OCI-M2 (cell line): ENCODE measurements around the gene SLC6A11.

ENCODE experiments used
- DNase-seq: peaks from one replicate; lab custom pipeline; 2025; ENCODE audit not compliant: unreplicated experiment; lab: John Stamatoyannopoulos, UW

The SLC6A11 gene

DNA sequence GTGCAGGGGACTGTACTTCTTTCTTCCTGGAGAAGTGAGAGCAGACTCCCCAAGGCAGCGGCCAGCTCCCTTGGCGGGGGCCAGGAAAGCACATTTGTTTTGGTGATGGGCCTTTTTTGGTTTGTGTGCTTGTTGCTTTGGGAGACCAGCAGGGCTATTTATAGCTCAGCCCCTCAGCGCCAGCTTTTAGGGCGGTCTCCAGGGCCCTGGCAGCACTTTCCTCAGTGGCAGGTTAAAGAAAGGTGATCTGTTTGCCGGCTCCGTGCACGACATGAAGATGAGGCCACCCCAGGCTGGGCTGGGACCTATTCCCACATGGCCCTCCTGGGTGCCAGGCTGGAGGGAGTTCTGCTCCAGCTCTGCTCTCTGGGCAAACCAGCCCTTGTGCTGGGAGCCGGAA lies 21.8 kb downstream of the SLC6A11 start:
- DNase-seq, result no peak

DNA sequence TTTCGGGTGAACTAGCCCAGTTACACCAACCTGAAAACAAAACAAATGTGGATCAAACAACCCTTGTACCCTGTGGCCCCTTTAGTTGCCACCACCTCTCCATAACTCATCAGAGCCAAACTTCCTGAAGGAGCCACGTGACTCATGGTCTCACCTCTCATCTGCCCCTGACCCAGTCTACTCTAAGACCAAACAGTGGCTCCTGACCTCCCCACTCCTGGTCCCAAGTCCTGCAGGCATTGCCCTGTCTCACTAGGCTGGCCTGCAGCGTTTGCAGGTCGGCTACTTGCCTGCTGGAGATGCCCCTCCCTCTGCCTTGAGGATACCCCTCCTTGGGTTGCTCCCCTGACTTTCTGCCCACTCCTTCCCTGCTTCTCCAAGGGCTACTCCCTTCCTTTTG lies 23.1 kb downstream of the SLC6A11 start:
- DNase-seq, result no peak

- no peak for DNase-seq
These were observed 25.1 kb downstream of the SLC6A11 start for GRCh38 chr3:10841100-10841499.

DNA sequence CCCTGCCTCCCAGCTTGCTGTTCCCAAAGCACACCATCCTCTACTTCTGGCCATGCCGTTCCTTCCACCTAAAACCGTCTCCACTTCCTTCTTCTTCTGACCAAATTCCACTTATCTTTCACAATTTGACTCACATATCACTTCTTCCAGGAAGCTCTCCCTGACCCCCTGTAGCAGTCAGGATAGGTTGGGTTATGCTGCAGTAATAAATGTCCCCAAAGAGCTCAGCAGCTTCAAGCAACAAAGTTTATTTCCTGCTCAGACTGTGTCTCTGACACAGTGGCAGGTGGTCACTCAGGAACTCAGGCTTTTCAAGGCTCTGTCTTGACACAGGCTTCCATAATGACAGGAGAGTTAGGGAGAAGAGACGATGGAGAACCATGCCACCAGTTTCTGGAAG lies 27.4 kb downstream of the SLC6A11 start:
- no peak for DNase-seq

- DNase-seq, result no peak
These were observed 29.2 kb downstream of the SLC6A11 start for GRCh38 chr3:10845001-10845761.

DNA sequence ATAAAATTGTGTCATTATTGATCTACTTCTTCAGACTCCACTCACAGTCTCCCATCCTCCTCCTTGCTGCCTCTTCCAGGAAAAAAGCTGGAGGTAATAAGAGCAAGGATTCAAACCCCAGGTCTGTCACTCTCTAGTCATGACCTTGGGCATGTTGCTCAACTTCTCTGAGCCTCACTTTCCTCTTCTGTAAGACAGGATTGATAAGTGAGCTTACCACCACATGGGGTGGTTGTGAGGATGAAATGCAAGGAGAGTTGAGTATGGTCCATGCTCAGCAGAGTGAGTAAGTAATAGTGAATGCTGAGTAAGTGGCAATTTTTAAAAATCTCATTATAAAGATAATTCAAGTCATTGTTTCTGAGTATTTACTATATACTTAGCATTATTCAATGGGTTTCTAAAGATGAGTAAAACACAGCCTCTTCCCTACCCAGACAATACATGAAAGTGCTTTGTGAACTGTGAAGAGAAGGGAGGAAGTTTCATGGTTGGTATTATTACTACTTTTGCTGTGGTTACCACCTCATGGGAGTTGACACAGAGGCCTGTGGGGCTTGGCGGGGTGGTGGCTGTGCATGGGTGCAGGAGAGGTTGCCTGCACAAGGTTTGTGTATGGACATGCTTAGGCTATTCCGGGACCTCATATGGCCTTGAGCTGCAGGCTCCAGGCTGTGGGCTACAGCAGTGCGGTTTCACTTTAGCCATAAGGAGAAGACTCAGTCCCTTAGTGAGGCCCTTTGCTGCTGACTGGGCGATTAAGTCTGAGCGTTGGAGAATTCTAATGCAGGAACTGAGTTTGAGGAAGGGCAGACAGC lies 30.0 kb downstream of the SLC6A11 start:
- DNase-seq, result no peak

DNA sequence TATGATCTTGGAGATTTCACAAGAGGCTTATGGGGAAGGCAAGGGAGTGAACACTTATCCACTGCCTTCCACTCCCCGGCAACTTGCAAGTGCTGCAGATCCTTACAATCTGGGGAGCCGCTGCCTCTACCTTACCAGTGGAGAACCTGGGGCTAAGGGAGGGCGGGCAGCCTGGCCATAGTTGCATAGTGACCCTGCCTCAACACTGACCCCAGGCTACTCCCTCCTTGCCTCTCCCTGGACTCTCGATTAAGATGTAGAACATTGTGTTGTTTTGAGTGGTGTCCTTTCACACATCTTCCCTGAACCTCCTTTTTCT lies 30.6 kb downstream of the SLC6A11 start:
- DNase-seq, result no peak

- no peak for DNase-seq
These were observed 32.2 kb downstream of the SLC6A11 start for GRCh38 chr3:10848261-10848660.

DNA sequence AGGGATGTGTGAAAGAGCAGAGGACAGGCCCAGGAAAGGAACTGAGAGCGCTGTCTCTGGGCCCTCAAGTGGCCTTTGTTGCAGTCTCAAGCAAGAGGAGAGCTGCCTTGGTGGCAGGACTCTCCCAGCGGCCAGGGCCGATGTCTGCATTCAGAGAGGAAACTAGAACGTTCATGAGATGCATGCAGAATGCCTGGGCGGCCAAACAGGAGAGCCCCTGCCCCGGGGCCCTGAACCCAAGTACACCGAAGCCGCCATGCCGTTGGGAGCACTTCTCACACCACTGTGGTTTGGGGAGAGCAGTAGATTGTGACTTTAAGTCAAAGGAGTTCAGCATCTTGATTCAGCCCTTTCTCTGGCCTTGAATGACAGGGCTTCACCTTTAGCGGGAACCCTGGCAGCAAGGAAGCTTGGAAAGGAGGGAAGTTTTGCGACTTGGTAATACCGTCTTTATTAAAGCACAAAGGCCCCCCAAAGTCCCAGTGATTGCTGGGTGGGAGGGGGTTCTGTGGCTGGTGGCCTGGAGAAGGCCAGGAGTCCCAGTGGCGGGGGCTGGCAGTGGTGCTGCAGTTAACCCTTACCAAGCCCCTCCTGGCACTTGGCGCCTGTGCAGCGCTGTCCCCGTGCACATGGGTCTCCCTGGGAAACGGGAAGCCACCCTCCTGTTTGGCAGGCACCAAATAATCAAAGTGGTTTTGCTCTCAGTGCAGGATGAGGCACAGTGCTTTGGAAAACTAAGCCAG lies 36.2 kb downstream of the SLC6A11 start:
- DNase-seq, result no peak

GRCh38 chr3:10855083-10855870 lies 39.2 kb downstream of the SLC6A11 start:
- no peak for DNase-seq

DNA sequence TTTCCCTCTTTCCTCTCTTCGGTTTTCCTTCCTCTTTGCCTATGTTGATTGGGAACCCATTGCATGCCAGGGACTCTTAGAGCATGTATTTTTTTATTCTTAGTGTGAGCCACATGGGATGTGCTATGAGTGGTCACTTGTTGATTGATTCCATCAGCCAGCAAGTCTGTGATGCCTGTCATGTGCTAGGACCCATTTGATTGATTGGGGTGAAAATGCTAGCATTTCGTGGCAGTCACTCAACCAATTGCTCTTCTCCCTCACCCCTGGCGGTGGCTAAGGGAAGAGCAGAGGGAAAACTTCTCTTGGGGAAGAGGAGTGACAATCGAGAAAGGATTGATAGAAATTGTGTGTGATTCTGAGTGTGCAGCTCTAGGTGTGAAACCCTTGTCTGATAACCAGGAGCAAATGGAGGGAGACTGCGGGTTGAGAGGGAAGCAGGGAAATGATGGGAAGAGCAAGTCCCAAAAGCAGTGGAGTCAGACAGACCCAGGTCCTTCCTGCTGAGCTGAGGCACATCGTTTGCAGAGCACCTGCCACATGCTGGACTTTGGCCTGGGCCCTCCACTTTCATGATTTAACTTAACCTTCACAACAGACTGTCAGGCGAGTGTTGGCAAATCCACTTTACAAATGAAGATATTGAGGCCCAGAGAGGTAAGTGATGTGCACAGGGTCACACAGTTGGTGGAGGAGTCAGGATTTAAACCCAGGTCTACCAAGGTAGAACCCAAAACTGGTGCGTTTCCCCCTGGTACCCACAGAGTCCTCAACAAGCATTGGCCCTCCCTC lies 40.0 kb downstream of the SLC6A11 start:
- no peak for DNase-seq

GRCh38 chr3:10857235-10857634 lies 41.2 kb downstream of the SLC6A11 start:
- no peak for DNase-seq

- no peak for DNase-seq
These were observed 42.1 kb downstream of the SLC6A11 start for GRCh38 chr3:10858091-10858490.

GRCh38 chr3:10867384-10867783 lies 51.4 kb downstream of the SLC6A11 start:
- DNase-seq, result no peak

GRCh38 chr3:10869460-10869859 lies 53.4 kb downstream of the SLC6A11 start:
- no peak for DNase-seq

- DNase-seq, result no peak
These were observed 54.3 kb downstream of the SLC6A11 start for GRCh38 chr3:10870296-10870695.

DNA sequence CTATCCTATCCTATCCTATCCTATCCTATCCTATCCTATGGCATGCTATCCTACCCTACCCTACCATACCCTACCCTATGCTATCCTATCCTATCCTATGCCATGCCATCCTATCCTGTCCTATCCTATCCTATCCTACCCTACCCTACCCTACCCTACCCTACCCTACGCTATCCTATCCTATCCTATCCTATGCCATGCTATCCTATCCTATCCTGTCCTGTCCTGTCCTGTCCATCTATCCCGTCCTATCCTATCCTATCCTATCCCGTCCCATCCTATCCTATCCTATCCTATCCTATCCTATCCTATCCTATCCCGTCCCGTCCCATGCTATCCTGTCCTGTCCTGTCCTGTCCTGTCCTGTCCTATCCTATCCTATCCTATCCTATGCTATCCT lies 57.4 kb downstream of the SLC6A11 start:
- DNase-seq, result no peak

- no peak for DNase-seq
These were observed 59.9 kb downstream of the SLC6A11 start for GRCh38 chr3:10875914-10876313.

GRCh38 chr3:10876661-10877060 lies 60.6 kb downstream of the SLC6A11 start:
- no peak for DNase-seq

- no peak for DNase-seq
These were observed 66.8 kb downstream of the SLC6A11 start for GRCh38 chr3:10882851-10883250.
